GM19035 (cell line): ENCODE results near the gene HLF.
A peak's percentile ranks its signal among the peaks of the same experiment; 100 is the strongest.

ENCODE experiments used
- ATAC-seq: cut with Tn5 transposase; IDR thresholded peaks from one replicate; pipeline ENCODE4 v1.9.1; 2021; ENCODE audit not compliant: unreplicated experiment

Gene HLF

GRCh38 chr17:55289978-55290377 lies 25.2 kb downstream of the HLF start:
- ATAC-seq, result no peak

- no peak for ATAC-seq
Observed at GRCh38 chr17:55290492-55291113, 25.8 kb downstream of the HLF start.

GRCh38 chr17:55291114-55291507 lies 26.4 kb downstream of the HLF start:
- no peak for ATAC-seq

- ATAC-seq, result no peak
Observed at GRCh38 chr17:55292094-55292493, 27.3 kb downstream of the HLF start.

GRCh38 chr17:55294042-55294751 lies 29.4 kb downstream of the HLF start:
- no peak for ATAC-seq

- ATAC-seq, result peak; percentile 69
Observed at GRCh38 chr17:55295411-55296170, 30.8 kb downstream of the HLF start.

GRCh38 chr17:55296171-55296695 lies 31.5 kb downstream of the HLF start:
- no peak for ATAC-seq

GRCh38 chr17:55296699-55297098 lies 31.9 kb downstream of the HLF start:
- ATAC-seq, result no peak

GRCh38 chr17:55298111-55298730 lies 33.5 kb downstream of the HLF start:
- ATAC-seq, result no peak

GRCh38 chr17:55299162-55299838 lies 34.5 kb downstream of the HLF start:
- ATAC-seq, result no peak

GRCh38 chr17:55299890-55300289 lies 35.1 kb downstream of the HLF start:
- ATAC-seq, result no peak

- ATAC-seq, result no peak
Observed at GRCh38 chr17:55300479-55301290, 35.9 kb downstream of the HLF start.

GRCh38 chr17:55301521-55302406 lies 37.0 kb downstream of the HLF start:
- ATAC-seq, result no peak

GRCh38 chr17:55302407-55302787 lies 37.6 kb downstream of the HLF start:
- no peak for ATAC-seq

- ATAC-seq, result no peak
Observed at GRCh38 chr17:55303008-55303493, 38.3 kb downstream of the HLF start.

- no peak for ATAC-seq
Observed at GRCh38 chr17:55303701-55304145, 39.0 kb downstream of the HLF start.

GRCh38 chr17:55304171-55304859 lies 39.6 kb downstream of the HLF start:
- no peak for ATAC-seq
